Gastrocnemius medialis (tissue), 4 donors: ENCODE measurements around the gene IL7R.

Source experiments
- CTCF ChIP-seq, 5 experiments: fragments of 450-650 bp in 3 of 5; fragments of 200-600 bp in 2 of 5; sonication (generic) in 2 of 5; IDR thresholded peaks in 4 of 5; conservative IDR thresholded peaks in 1 of 5; 1 replicate in 4 of 5; 2 replicates in 1 of 5; pipeline ENCODE4 v1.5.1; 2016 to 2019; ENCODE audit warnings: antibody characterized with exemption in 5 of 5, mild to moderate bottlenecking in 3 of 5, moderate library complexity in 3 of 5
- POLR2A ChIP-seq, 2 donors: fragments of 450-650 bp; IDR thresholded peaks; one replicate each; pipeline ENCODE4 v1.6.1; 2017; ENCODE audit warnings: antibody characterized with exemption in 2 of 2, mild to moderate bottlenecking in 2 of 2, moderate library complexity in 2 of 2

- no peak for TF ChIP-seq POLR2A (IDR thresholded peaks at IDR 0.05)
- TF ChIP-seq CTCF (IDR thresholded peaks at IDR 0.05 in 4 of 5, conservative IDR thresholded peaks at IDR 0.05 in 1 of 5) = no peak
Measured at GRCh38 chr5:35826056-35826455, 30.6 kb upstream of the IL7R start.
